Upper lobe of left lung (tissue), 4 donors: ENCODE data around the gene NCK2.

Source experiments
- CTCF ChIP-seq, 6 experiments: fragments of 450-650 bp in 4 of 6; fragments of 200-600 bp in 2 of 6; sonication (generic) in 2 of 6; IDR thresholded peaks; one replicate each; pipeline ENCODE4 v1.5.1; 2016 to 2019; ENCODE audit warnings: antibody characterized with exemption in 6 of 6
- POLR2A ChIP-seq, 4 donors: fragments of 450-650 bp; IDR thresholded peaks; one replicate each; pipeline ENCODE4 v1.5.1; 2016 to 2017; ENCODE audit warnings: antibody characterized with exemption in 4 of 4, mild to moderate bottlenecking in 2 of 4
- POLR2AphosphoS5 ChIP-seq, 2 donors: sonication (generic); formaldehyde crosslinking; IDR thresholded peaks; one replicate each; pipeline ENCODE4 v1.5.1; 2017; ENCODE audit warnings: antibody characterized with exemption in 2 of 2

- TF ChIP-seq POLR2A (IDR thresholded peaks at IDR 0.05) (no peak), POLR2AphosphoS5 (IDR thresholded peaks at IDR 0.05) (no peak), CTCF (IDR thresholded peaks at IDR 0.05) (no peak)
Observed at GRCh38 chr2:105793196-105793975, 48.7 kb downstream of the NCK2 start.
